Tibial nerve (tissue), 4 donors: Measurements from ENCODE around the gene SLC31A2. TPM values are rescaled to one million over a fixed set of nuclear protein-coding genes. Genes with fewer than 3 reads are reported as not detected.
A peak's percentile ranks its signal among the peaks of the same experiment; 100 is the strongest.
"Not testable (repeated sequence)": the region's sequence is repeated elsewhere in the genome, so short reads cannot be mapped to it uniquely, and the experiment has no call there.

Source experiments
- DNase-seq, 2 donors: peaks; one replicate each; pipeline ENCODE4 v3.0.0-alpha.2; 2019; ENCODE audit warnings: low spot score in 2 of 2
- H3K27ac ChIP-seq, 4 donors: fragments of 200-600 bp; sonication (generic) in 3 of 4; one replicate each; pipeline ENCODE4 v1.5.1; 2017 to 2019; ENCODE audit warnings: mild to moderate bottlenecking in 1 of 4
- H3K27me3 ChIP-seq, 2 donors: fragments of 200-600 bp; sonication (generic) in 1 of 2; one replicate each; pipeline versions ENCODE4 v1.5.1 to v1.6.0; 2017 to 2019
- H3K36me3 ChIP-seq, 3 donors: fragments of 200-600 bp; sonication (generic); one replicate each; pipeline ENCODE4 v1.5.1; 2018 to 2019
- H3K4me1 ChIP-seq, 4 donors: fragments of 200-600 bp; sonication (generic) in 3 of 4; one replicate each; pipeline ENCODE4 v1.5.1; 2017 to 2019
- H3K4me3 ChIP-seq, 4 donors: fragments of 200-600 bp; sonication (generic) in 3 of 4; one replicate each; pipeline ENCODE4 v1.5.1; 2017 to 2019; ENCODE audit warnings: mild to moderate bottlenecking in 1 of 4, moderate library complexity in 1 of 4
- H3K9me3 ChIP-seq, 4 donors: fragments of 200-600 bp; sonication (generic) in 3 of 4; one replicate each; pipeline ENCODE4 v1.5.1; 2017 to 2019
- EP300 ChIP-seq, 2 donors: sonication (generic); formaldehyde crosslinking; IDR thresholded peaks; one replicate each; pipeline ENCODE4 v1.6.1; 2017; ENCODE audit warnings: antibody characterized with exemption in 2 of 2, mild to moderate bottlenecking in 1 of 2
- POLR2A ChIP-seq, 2 donors: fragments of 450-650 bp; IDR thresholded peaks; one replicate each; pipeline ENCODE4 v1.6.1; 2017; ENCODE audit warnings: antibody characterized with exemption in 2 of 2, mild to moderate bottlenecking in 2 of 2, moderate library complexity in 2 of 2
- whole genome bisulfite sequencing, 2 donors: methylation state at CpG; one replicate each; pipeline ENCODE4 v1.1.5; 2018; 5-methylcytosine and 5-hydroxymethylcytosine counted together
- total RNA-seq, 4 donors: library from RNA; depleted of rRNA; stranded (reverse); fragments of >200 nt; gene quantifications; one replicate each; pipeline ENCODE4 v1.1.0, GENCODE V29; 2016
- TF ChIP-seq, protein P1 (sequence below), 5 experiments: fragments of 200-600 bp in 3 of 5; fragments of 450-650 bp in 2 of 5; sonication (generic) in 3 of 5; IDR thresholded peaks; one replicate each; pipeline ENCODE4 v1.5.1; 2016 to 2019; ENCODE audit warnings: antibody characterized with exemption in 5 of 5, mild to moderate bottlenecking in 3 of 5, moderate library complexity in 2 of 5

Gene SLC31A2
- total RNA-seq, 4 donors from 2014 or later: 25.3 to 50.4 (median 39.9) TPM

DNA sequence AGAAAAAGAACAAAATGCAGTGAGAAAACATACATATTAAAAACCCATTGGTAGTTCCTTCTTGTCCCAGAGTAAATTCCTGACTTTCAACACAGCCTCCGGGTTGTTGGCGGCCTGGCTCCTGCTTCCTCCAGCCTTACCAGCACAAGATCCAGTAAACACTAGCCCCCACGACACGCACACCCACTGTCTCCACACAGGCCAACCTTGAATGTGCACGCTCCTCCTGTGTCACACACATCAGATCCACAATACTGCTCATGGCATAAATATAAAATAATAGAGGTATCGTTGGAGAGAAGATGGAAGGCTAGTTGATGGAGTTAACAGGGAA, 2.5 kb upstream of the SLC31A2 start:
- no peak overlapping the region for H3K4me3 ChIP-seq

DNA sequence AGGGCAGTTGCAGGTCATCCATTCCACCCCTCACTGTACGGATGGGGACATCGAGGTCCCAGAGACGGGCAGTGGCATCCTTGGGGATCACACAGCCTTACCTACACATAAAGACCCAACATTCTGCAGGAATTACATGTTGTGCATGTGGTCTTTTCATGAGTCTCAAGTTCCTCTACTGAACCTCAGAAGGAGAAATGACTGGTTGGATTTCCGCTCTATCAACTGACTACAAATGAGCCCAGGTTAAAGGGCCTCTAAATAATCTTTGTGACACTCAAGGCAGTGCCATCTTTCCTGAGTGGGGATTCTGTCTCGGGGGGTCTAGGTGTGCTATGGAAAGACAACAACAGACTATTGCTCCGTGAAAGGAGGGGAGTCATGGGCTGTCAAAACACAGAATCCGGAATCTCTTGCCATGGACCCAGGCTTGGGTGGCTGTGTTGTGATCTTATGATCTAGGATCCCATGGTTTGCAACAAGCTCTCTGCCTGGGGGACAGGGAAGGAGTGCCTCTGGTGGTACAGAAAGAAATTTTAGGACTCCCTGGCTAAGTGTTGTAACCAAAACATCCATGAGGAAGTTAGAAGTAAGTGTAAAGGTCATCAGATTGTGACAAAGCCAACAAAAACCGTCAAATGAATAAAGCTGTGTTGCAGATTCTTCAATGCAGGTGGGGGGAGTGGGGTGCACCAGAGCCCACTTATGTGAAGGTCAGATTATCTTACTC, 1.9 kb upstream of the SLC31A2 start:
- Histone ChIP-seq H3K27me3 (no peaks in the 10 kb centered on the region), H3K27ac (peak overlapping the region in 1 of 4 donors; percentile 10), H3K36me3 (no peaks in the 10 kb centered on the region), H3K4me3 (no peak overlapping the region), H3K4me1 (peaks cover 0 to 30% (median 11%) of the 10 kb centered on the region in 4 donors), H3K9me3 (no peaks in the 10 kb centered on the region)
- 90 to 92% methylated on average over 8 of the region's 8 CpGs for WGBS, 2 donors
- no peak for DNase-seq
- TF ChIP-seq POLR2A (IDR thresholded peaks at IDR 0.05) (no peak), EP300 (IDR thresholded peaks at IDR 0.05) (no peak)
- TF ChIP-seq, protein P1, sequence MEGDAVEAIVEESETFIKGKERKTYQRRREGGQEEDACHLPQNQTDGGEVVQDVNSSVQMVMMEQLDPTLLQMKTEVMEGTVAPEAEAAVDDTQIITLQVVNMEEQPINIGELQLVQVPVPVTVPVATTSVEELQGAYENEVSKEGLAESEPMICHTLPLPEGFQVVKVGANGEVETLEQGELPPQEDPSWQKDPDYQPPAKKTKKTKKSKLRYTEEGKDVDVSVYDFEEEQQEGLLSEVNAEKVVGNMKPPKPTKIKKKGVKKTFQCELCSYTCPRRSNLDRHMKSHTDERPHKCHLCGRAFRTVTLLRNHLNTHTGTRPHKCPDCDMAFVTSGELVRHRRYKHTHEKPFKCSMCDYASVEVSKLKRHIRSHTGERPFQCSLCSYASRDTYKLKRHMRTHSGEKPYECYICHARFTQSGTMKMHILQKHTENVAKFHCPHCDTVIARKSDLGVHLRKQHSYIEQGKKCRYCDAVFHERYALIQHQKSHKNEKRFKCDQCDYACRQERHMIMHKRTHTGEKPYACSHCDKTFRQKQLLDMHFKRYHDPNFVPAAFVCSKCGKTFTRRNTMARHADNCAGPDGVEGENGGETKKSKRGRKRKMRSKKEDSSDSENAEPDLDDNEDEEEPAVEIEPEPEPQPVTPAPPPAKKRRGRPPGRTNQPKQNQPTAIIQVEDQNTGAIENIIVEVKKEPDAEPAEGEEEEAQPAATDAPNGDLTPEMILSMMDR (IDR thresholded peaks at IDR 0.05): no peak

More for the DNA sequence above, 2.5 kb upstream of the SLC31A2 start:
- Histone ChIP-seq H3K9me3 (no peaks in the 10 kb centered on the region), H3K27me3 (no peaks in the 10 kb centered on the region), H3K27ac (no peak overlapping the region), H3K36me3 (no peaks in the 10 kb centered on the region), H3K4me1 (peaks cover 0 to 24% (median 8%) of the 10 kb centered on the region in 4 donors)
- DNase-seq: no peak
- 90 to 95% methylated on average over 6 of the region's 6 CpGs for WGBS, 2 donors
- no peak for TF ChIP-seq EP300 (IDR thresholded peaks at IDR 0.05)

DNA sequence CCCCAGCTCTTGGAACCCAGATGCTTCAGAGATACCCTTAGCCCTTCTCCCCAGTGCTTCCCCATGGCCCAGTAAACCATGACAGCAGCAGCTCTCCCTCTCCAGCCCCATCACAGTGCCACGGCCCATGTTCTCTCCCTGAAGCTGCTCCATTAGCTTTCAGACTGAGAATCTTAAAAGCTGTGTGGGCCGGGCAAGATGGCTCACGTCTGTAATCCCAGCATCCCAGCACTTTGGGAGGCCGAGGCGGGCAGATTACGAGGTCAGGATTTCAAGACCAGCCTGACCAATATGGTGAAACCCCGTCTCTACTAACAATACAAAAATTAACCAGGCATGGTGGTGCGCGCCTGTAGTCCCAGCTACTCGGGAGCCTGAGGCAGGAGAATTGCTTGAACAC, 1.2 kb upstream of the SLC31A2 start:
- 93 to 96% methylated on average over 10 of the region's 10 CpGs for WGBS, 2 donors
- peaks cover 0 to 36% (median 13%) of the 10 kb centered on the region in 4 donors for H3K4me1 ChIP-seq

DNA sequence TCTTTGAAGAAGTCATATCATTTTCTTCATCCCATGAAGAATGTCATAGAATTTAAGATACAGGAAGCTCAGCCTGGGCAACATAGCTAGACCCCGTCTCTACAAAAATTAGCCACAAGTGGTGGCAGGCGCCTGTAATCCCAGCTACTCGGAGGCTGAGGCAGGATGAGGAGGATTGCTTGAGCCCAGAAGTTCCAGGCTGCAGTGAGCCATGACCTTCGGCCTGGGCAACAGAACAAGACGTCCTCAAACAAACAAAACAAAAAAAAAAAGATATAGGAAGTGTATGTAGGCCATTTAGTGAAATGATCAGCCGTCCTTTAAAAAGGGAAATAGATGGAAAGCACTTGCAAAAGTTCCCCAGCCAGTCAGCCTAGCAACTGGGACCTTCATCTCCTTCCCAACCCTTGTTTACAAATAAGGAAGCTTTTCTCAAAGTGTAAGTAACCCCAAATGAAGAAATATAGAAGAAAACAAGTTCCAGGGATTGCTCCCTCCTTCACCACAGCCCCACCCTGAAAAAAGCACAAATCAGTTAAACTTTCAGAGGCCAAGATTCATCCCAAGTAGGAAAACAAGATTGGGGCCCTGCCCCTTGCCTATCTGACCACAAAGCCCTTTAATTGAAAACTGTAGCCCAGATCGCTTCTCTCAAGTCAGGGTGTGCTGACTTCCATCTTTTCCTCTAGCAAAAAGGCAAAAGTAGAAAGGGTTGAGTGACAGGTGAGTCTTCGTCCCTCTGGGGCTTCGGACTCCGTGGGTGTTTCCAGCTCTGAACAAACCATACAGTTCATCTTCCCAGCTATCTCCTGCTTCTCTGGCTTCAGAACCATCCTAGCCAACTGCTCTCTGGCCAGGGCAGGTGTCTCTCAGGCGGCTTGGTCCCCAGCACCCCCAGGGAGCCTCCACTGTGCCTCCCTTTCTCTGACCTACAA, 1.2 kb downstream of the SLC31A2 start:
- 55 to 59% methylated on average over 11 of the region's 11 CpGs for WGBS, 2 donors
- Histone ChIP-seq H3K27me3 (no peaks in the 10 kb centered on the region), H3K36me3 (peaks cover 0 to 15% (median 0%) of the 10 kb centered on the region in 3 donors), H3K9me3 (no peaks in the 10 kb centered on the region), H3K27ac (peak overlapping the region; percentile 64 to 94 (median 90)), H3K4me3 (peak overlapping the region; percentile 75 to 98 (median 83)), H3K4me1 (peaks cover 0 to 51% (median 17%) of the 10 kb centered on the region in 4 donors)
- TF ChIP-seq, protein P1 (IDR thresholded peaks at IDR 0.05): no peak
- peak in 1 of 2 donors; percentile 53 for TF ChIP-seq EP300 (IDR thresholded peaks at IDR 0.05)
- DNase-seq: peak in 1 of 2 donors; percentile 14

More for the DNA sequence above, 1.2 kb upstream of the SLC31A2 start:
- H3K27ac ChIP-seq, H3K4me3 ChIP-seq, H3K27me3 ChIP-seq, H3K9me3 ChIP-seq, DNase-seq, H3K36me3 ChIP-seq: not testable (repeated sequence)

DNA sequence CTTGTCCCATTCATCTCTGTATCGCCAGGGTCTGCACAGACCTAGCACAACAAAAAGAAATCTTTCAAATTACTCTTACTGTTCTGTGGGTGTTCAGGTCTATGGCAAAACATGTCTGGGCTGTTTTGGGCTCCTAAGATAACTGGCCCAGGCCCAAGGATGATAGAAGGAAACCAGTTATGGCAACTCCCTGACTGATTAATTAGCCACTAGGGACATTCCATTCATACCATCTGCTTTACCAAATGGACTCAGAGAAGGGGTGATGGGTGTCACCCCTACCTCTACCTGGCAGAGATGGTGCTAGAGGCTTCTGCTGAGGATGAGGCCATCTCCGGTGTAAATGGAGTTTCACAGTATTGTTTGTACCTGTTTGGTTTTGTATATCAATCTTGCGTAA, 1.9 kb downstream of the SLC31A2 start:
- Histone ChIP-seq H3K4me3 (peak overlapping the region in 2 of 4 donors; percentile 81 to 85), H3K27me3 (no peaks in the 10 kb centered on the region), H3K27ac (peak overlapping the region in 3 of 4 donors; percentile 50 to 94 (median 91)), H3K9me3 (no peaks in the 10 kb centered on the region), H3K36me3 (peaks cover 0 to 22% (median 0%) of the 10 kb centered on the region in 3 donors), H3K4me1 (peaks cover 0 to 51% (median 17%) of the 10 kb centered on the region in 4 donors)
- TF ChIP-seq EP300 (IDR thresholded peaks at IDR 0.05): no peak
- TF ChIP-seq, protein P1 (IDR thresholded peaks at IDR 0.05): no peak
- no peak for TF ChIP-seq POLR2A (IDR thresholded peaks at IDR 0.05)
- no peak for DNase-seq
- WGBS, 2 donors: 82 to 88% methylated on average over 3 of the region's 3 CpGs
